HT-29 (cell line): ENCODE measurements around the gene FAM171A2. TPM values are rescaled to one million over a fixed set of nuclear protein-coding genes. Genes with fewer than 3 reads are reported as not detected.
A peak's percentile ranks its signal among the peaks of the same experiment; 100 is the strongest.

Source experiments
- DNase-seq: peaks from one replicate; pipeline ENCODE4 v3.0.0-alpha.2; 2015; ENCODE audit warnings: low spot score
- total RNA-seq: library from RNA; depleted of rRNA; stranded (reverse); fragments of >200 nt; shearing (Covaris generic); gene quantifications from 2 replicates; pipeline ENCODE4 v1.2.3, GENCODE V29; 2014

Gene FAM171A2
- total RNA-seq, 1 experiment from 2014 or later = 3.0 TPM

GRCh38 chr17:44361292-44362260 is 2.1 kb downstream of the FAM171A2 start:
- DNase-seq = no peak

DNA sequence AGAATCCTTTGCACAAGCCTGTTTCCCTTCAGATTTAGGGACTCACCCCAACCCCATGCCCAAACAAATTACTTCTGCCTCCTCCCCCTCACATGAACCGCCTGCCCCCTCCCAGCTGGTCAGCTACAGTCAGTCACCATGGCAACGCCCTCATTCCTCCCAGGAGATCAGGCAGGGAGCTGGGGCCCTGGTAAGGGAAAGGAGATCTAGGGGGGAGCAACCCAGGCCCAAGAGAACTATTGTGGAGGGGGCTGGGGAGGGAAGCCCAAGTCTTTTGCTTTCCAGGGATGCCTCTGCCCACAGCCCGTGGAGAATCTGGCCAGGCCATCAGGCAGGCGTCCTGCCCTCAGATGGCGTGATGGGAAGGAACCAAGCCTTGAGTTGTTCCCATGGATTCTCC is 2.8 kb downstream of the FAM171A2 start:
- DNase-seq = no peak

DNA sequence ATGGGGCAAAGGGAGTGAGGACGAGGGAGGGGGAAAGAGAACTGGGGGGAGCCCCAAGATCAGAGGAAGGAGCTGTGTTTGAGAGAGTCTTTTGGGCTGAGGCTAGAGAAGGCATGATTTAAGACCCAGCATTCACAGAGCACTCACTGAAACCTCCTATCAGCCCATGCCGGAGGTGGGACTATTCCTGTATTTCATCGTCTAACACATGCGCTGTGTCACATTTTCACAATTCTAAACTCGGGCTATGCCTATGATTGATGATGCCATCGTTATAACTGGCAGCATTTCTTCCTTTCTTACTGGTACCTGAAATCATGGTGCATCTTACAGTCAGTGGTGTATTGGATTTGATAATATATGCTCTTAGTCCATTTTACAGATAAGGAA is 3.5 kb downstream of the FAM171A2 start:
- no peak for DNase-seq

DNA sequence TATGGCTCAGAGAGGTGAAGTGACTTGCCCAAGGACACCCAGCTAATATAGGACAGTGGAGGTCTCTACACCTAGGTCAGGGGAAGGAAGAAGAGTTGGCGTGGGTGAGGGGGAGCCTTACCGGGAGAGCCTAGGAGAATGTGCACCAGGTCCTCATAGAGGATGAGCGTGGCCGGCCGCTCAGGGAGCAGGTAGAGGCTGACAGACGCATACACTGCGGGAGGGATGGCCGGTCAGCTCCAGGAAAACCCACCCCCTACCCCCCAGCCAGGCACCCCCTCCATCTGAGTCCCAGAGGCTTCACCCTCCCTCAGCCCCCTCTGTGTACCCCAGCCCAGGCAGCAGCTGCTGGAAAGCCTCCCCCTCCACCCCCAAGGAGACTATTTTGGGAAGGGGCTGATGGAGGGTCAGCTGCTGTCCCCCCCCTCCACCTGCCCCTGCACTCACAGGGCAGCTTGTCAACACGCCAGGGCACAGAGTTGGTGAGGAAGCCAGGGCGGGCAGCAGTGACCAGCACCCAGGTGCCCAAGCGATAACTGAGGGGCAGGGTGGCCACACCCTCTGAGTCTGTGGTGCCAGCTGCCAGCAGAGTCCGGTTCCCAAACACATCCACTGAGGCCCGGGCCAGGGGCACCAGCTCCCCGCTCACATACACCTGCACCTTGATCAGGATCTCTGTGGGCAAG is 4.1 kb downstream of the FAM171A2 start:
- no peak for DNase-seq

DNA sequence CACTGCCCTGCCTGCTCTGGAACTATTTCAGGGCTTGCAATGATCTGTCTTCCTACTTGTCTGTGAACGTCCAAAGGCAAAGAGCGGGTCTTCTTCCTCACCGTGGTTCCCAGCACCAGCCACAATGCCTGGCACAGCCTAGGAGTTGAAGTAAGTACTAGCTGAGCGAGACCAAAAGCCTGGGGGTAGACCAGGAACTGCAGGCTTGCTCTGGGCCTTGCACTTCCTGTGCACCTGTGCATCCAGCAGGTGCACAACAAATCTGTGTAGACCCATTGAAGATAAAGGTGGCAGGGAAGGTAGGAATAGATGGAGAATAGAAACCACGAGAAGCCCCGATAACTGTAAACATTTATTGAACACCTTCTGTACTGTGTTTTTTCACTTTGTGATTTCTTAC is 4.6 kb downstream of the FAM171A2 start:
- no peak for DNase-seq

GRCh38 chr17:44358066-44358465 is 5.6 kb downstream of the FAM171A2 start:
- DNase-seq = no peak

DNA sequence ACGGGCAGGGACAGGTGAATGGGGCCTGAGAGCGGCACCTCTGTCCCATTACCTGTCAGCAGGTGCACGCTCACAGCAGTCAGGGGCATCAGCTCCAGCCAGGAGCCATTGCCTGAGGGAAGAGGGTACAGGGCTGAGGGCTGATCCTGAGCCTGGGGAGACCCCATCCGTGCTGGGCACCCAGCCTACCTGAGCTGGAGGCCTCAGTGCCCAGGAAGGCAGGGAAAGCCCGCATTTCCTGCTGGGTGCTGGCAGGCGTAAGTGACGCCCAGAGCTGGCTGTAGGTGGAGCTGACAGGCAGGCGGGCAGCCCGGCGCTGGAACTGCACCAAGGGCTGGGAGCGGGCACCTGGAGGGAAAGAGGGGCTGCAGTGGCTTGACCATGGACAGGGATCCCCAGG is 7.4 kb downstream of the FAM171A2 start:
- DNase-seq = peak; percentile 32

- no peak for DNase-seq
These were observed 8.0 kb downstream of the FAM171A2 start for GRCh38 chr17:44355642-44356099.

- DNase-seq = no peak
These were observed 8.8 kb downstream of the FAM171A2 start for GRCh38 chr17:44354582-44355561.

GRCh38 chr17:44353672-44354331 is 9.9 kb downstream of the FAM171A2 start:
- DNase-seq = peak; percentile 15

DNA sequence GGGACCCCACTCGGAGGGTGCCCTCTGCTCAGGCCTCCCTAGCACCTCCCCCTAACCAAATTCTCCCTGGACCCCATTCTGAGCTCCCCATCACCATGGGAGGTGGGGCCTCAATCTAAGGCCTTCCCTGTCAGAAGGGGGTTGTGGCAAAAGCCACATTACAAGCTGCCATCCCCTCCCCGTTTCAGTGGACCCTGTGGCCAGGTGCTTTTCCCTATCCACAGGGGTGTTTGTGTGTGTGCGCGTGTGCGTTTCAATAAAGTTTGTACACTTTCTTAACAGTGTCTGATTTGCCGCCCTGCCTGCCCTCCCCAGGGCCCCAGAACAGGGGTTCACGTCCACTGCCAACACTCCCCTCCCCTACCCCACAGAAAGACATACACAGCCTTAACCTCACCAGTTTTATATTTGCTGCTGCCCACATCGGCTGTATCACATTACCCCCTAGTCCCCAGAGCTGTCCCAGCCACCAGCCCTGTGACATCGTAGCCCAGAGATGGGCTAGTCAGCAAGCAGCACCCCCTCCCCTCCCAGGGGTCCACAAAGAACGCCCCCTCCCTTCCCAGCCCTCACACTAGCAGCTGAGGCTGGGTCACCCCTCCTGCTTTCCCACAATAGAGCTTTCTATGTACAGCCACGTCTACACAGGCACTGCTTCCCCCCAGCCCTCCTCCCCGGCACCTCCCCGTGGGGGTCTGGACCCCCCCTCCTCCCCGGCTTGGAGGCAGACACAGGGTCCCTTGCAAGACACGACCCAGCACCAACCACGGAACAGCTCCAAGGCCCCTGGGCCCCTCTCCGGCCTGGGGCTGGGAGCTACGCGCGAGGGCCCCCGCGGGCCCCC is 10.6 kb downstream of the FAM171A2 start:
- DNase-seq = no peak

- no peak for DNase-seq
These were observed 11.5 kb downstream of the FAM171A2 start for GRCh38 chr17:44351961-44352827.

GRCh38 chr17:44351464-44351863 is 12.2 kb downstream of the FAM171A2 start:
- no peak for DNase-seq

GRCh38 chr17:44350733-44351226 is 12.9 kb downstream of the FAM171A2 start:
- peak; percentile 70 for DNase-seq

- no peak for DNase-seq
These were observed 14.0 kb downstream of the FAM171A2 start for GRCh38 chr17:44349553-44350070.

DNA sequence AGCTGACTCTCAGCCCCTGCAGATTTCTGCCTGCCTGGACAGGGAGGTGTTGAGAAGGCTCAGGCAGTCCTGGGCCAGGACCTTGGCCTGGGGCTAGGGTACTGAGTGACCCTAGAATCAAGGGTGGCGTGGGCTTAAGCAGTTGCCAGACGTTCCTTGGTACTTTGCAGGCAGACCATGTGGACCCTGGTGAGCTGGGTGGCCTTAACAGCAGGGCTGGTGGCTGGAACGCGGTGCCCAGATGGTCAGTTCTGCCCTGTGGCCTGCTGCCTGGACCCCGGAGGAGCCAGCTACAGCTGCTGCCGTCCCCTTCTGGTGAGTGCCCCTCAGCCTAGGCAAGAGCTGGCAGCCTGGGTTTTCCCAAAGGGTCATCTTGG is 14.7 kb downstream of the FAM171A2 start:
- DNase-seq = no peak

GRCh38 chr17:44348234-44348987 is 15.2 kb downstream of the FAM171A2 start:
- DNase-seq = no peak
